CD4-positive, alpha-beta T cell (primary cell): ENCODE data around the gene CYB561. TPM values are rescaled to one million over a fixed set of nuclear protein-coding genes. Genes with fewer than 3 reads are reported as not detected.

Experiments
- ATAC-seq: fragments of 200-7000 bp; cut with Tn5 transposase; one replicate; pipeline ENCODE4 v1.10.0; 2022; ENCODE audit warnings: mild to moderate bottlenecking; ENCODE audit not compliant: poor library complexity
- CTCF ChIA-PET: fragments of 350-600 bp; sonication (Branson Sonifier 250); formaldehyde crosslinking; loops from one replicate; lab custom pipeline; 2021; ENCODE audit warnings: antibody characterized with exemption, inconsistent platforms; lab: Charles Lee
- POLR2A ChIA-PET: fragments of 350-600 bp; sonication (Branson Sonifier 250); formaldehyde crosslinking; loops from one replicate; lab custom pipeline; 2021; ENCODE audit warnings: antibody characterized with exemption, inconsistent platforms; lab: Charles Lee
- DNase-seq, 14 experiments: peaks; one replicate each; pipeline ENCODE4 v3.0.0-alpha.2; 2013 to 2020; ENCODE audit warnings: mixed read lengths in 2 of 14
- H3K27ac ChIP-seq, 2 donors: one replicate each; pipeline versions ENCODE4 v1.5.1 to v1.7.0; 2013; ENCODE audit warnings: low read length in 2 of 2, low read depth in 1 of 2, mild to moderate bottlenecking in 1 of 2
- H3K27me3 ChIP-seq, 2 experiments: 1 replicate in 1 of 2; 2 replicates in 1 of 2; pipeline versions ENCODE4 v1.6.1 to v1.7.0; 2013; ENCODE audit warnings: low read length in 2 of 2, control low read depth in 1 of 2, mild to moderate bottlenecking in 1 of 2, moderate library complexity in 1 of 2; ENCODE audit not compliant: insufficient read depth in 2 of 2, control insufficient read depth in 1 of 2
- H3K36me3 ChIP-seq: one replicate; pipeline ENCODE4 v1.6.1; 2013; ENCODE audit warnings: low read length, control low read depth; ENCODE audit not compliant: insufficient read depth
- H3K4me1 ChIP-seq: one replicate; pipeline ENCODE4 v1.6.1; 2013; ENCODE audit warnings: low read length, control low read depth; ENCODE audit not compliant: insufficient read depth
- H3K4me3 ChIP-seq: one replicate; pipeline ENCODE4 v1.5.1; 2013; ENCODE audit warnings: mild to moderate bottlenecking, low read length, moderate library complexity
- H3K9me3 ChIP-seq, 2 experiments: 1 replicate in 1 of 2; 2 replicates in 1 of 2; pipeline versions ENCODE4 v1.6.1 to v1.7.0; 2013; ENCODE audit warnings: low read length in 2 of 2, mild to moderate bottlenecking in 2 of 2, control low read depth in 1 of 2, moderate library complexity in 1 of 2; ENCODE audit not compliant: control insufficient read depth in 1 of 2, insufficient read depth in 1 of 2
- H3K27ac Mint-ChIP-seq: one replicate; pipeline ENCODE4 v1.8.0; 2020; ENCODE audit warnings: mixed read lengths
- H3K27me3 Mint-ChIP-seq: one replicate; pipeline ENCODE4 v1.8.0; 2021; ENCODE audit warnings: mixed read lengths
- H3K36me3 Mint-ChIP-seq: one replicate; pipeline ENCODE4 v1.8.0; 2021; ENCODE audit warnings: low read depth, mixed read lengths
- H3K4me1 Mint-ChIP-seq: one replicate; pipeline ENCODE4 v1.8.0; 2021; ENCODE audit warnings: low read depth, mixed read lengths
- H3K4me3 Mint-ChIP-seq: one replicate; pipeline ENCODE4 v1.8.0; 2020; ENCODE audit warnings: mild to moderate bottlenecking, mixed read lengths
- H3K9me3 Mint-ChIP-seq: one replicate; pipeline ENCODE4 v1.8.0; 2020; ENCODE audit warnings: mixed read lengths
- intact Hi-C, 2 experiments: fragments of 100-400 bp; cut with DNase I in 1 of 2; cut with micrococcal nuclease in 1 of 2; formaldehyde crosslinking; loops; one replicate each; pipeline versions ENCODE4 v1.15.1 to v1.9.0; 2023 to 2025; cut with DNase I, micrococcal nuclease
- total RNA-seq, 174 experiments: library from RNA in 2 of 174; stranded (reverse) in 2 of 174; gene quantifications; one replicate each; pipeline ENCODE4 v1.2.3 and lab custom pipeline; 2021 to 2026
- TF ChIP-seq, protein P1 (sequence below): fragments of 200-600 bp; IDR thresholded peaks from one replicate; pipeline ENCODE4 v1.8.0; 2022; ENCODE audit warnings: antibody characterized with exemption, mild to moderate bottlenecking

The CYB561 gene
- total RNA-seq, 2 experiments from 2014 or later, result 17.4 to 18.1 TPM

- CTCF ChIA-PET, result no interaction called here
- no peak for DNase-seq
- TF ChIP-seq, protein P1, sequence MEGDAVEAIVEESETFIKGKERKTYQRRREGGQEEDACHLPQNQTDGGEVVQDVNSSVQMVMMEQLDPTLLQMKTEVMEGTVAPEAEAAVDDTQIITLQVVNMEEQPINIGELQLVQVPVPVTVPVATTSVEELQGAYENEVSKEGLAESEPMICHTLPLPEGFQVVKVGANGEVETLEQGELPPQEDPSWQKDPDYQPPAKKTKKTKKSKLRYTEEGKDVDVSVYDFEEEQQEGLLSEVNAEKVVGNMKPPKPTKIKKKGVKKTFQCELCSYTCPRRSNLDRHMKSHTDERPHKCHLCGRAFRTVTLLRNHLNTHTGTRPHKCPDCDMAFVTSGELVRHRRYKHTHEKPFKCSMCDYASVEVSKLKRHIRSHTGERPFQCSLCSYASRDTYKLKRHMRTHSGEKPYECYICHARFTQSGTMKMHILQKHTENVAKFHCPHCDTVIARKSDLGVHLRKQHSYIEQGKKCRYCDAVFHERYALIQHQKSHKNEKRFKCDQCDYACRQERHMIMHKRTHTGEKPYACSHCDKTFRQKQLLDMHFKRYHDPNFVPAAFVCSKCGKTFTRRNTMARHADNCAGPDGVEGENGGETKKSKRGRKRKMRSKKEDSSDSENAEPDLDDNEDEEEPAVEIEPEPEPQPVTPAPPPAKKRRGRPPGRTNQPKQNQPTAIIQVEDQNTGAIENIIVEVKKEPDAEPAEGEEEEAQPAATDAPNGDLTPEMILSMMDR, result no peak
- Histone ChIP-seq H3K36me3 (no peaks in the 10 kb centered on the region), H3K27me3 (no peaks in the 10 kb centered on the region), H3K4me3 (no peak overlapping the region), H3K4me1 (no peaks in the 10 kb centered on the region), H3K9me3 (no peaks in the 10 kb centered on the region), H3K27ac (no peak overlapping the region)
- POLR2A ChIA-PET, result no interaction called here
- no peak overlapping the region for H3K4me3 Mint-ChIP-seq
- ATAC-seq, result no peak
- H3K27ac Mint-ChIP-seq, result no peak overlapping the region
- H3K27me3 Mint-ChIP-seq, result no peaks in the 10 kb centered on the region
- intact Hi-C loops, result no loop called here
- no peaks in the 10 kb centered on the region for H3K36me3 Mint-ChIP-seq
- H3K9me3 Mint-ChIP-seq, result no peaks in the 10 kb centered on the region
- H3K4me1 Mint-ChIP-seq, result no peaks in the 10 kb centered on the region
Observed at GRCh38 chr17:63489291-63489690, 43.2 kb upstream of the CYB561 start.

DNA sequence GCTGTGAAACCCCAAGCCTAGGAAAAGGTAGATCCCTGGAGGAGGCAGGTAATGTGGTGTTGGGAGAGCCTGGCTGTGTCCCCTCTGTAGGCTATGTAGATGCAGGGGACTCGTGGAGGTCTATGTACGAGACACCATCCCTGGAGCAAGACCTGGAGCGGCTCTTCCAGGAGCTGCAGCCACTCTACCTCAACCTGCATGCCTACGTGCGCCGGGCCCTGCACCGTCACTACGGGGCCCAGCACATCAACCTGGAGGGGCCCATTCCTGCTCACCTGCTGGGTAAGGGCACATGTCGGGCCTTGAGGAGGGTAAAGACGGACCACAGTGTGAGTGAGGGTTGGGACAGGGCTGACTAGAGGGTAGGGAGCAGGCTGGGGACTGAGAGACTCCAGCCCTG is 42.7 kb upstream of the CYB561 start:
- no peaks in the 10 kb centered on the region for H3K4me1 Mint-ChIP-seq
- H3K27me3 Mint-ChIP-seq, result no peaks in the 10 kb centered on the region
- Histone ChIP-seq H3K4me1 (no peaks in the 10 kb centered on the region), H3K9me3 (no peaks in the 10 kb centered on the region), H3K4me3 (no peak overlapping the region), H3K36me3 (no peaks in the 10 kb centered on the region), H3K27ac (no peak overlapping the region), H3K27me3 (no peaks in the 10 kb centered on the region)
- intact Hi-C loops, result no loop called here
- H3K27ac Mint-ChIP-seq, result no peak overlapping the region
- H3K36me3 Mint-ChIP-seq, result no peaks in the 10 kb centered on the region
- ChIA-PET CTCF (no interaction called here), POLR2A (no interaction called here)
- H3K9me3 Mint-ChIP-seq, result no peaks in the 10 kb centered on the region
- ATAC-seq (no peak), DNase-seq (no peak)
- H3K4me3 Mint-ChIP-seq, result no peak overlapping the region
- TF ChIP-seq, protein P1, result no peak

DNA sequence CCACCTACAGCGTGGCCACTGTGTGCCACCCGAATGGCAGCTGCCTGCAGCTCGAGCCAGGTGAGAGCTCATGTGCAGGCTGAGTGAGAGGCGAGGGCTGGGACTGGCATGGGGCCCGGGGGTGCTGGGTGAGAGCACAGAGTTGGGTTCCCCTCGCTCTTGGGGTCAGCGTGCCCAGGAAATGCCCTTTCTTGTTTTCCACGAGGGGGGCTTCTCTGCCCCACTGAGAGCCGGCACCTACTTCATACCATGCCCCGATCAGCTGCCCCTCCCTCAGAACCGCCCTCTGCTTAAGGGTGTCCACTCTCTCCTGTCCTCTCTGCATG is 40.9 kb upstream of the CYB561 start:
- no peaks in the 10 kb centered on the region for H3K36me3 ChIP-seq
- ChIA-PET CTCF (no interaction called here), POLR2A (no interaction called here)
- H3K9me3 ChIP-seq, result no peaks in the 10 kb centered on the region
- H3K27ac Mint-ChIP-seq, result no peak overlapping the region
- H3K4me3 ChIP-seq, result no peak overlapping the region
- H3K27me3 Mint-ChIP-seq, result no peaks in the 10 kb centered on the region
- no peaks in the 10 kb centered on the region for H3K27me3 ChIP-seq
- no peak overlapping the region for H3K27ac ChIP-seq
- H3K4me1 ChIP-seq, result no peaks in the 10 kb centered on the region
- ATAC-seq (no peak), DNase-seq (no peak)
- H3K36me3 Mint-ChIP-seq, result no peaks in the 10 kb centered on the region
- intact Hi-C loops, result no loop called here
- TF ChIP-seq, protein P1, result no peak
- no peaks in the 10 kb centered on the region for H3K9me3 Mint-ChIP-seq
- no peaks in the 10 kb centered on the region for H3K4me1 Mint-ChIP-seq
- no peak overlapping the region for H3K4me3 Mint-ChIP-seq
